AG08396 (cell line): ENCODE results near the gene MINDY4.

Experiments used
- DNase-seq: peaks from one replicate; pipeline ENCODE4 v3.0.0; 2012; ENCODE audit warnings: low spot score, mixed read lengths

MINDY4 gene

GRCh38 chr7:30917216-30917893, 146.1 kb downstream of the MINDY4 start:
- no peak for DNase-seq

- DNase-seq: no peak
These were observed 147.5 kb downstream of the MINDY4 start for GRCh38 chr7:30918676-30919075.

- DNase-seq: no peak
These were observed 148.9 kb downstream of the MINDY4 start for GRCh38 chr7:30920021-30920583.

GRCh38 chr7:30920584-30921539, 149.6 kb downstream of the MINDY4 start:
- DNase-seq: peak; percentile 67

- DNase-seq: no peak
These were observed 150.6 kb downstream of the MINDY4 start for GRCh38 chr7:30921540-30922401.

GRCh38 chr7:30922596-30922995, 151.4 kb downstream of the MINDY4 start:
- no peak for DNase-seq

- DNase-seq: no peak
These were observed 152.0 kb downstream of the MINDY4 start for GRCh38 chr7:30923009-30923773.

- no peak for DNase-seq
These were observed 152.7 kb downstream of the MINDY4 start for GRCh38 chr7:30923774-30924413.

- no peak for DNase-seq
These were observed 153.4 kb downstream of the MINDY4 start for GRCh38 chr7:30924624-30925023.

- DNase-seq: no peak
These were observed 153.9 kb downstream of the MINDY4 start for GRCh38 chr7:30925117-30925516.

GRCh38 chr7:30925913-30926312, 154.7 kb downstream of the MINDY4 start:
- no peak for DNase-seq

GRCh38 chr7:30926313-30926712, 155.1 kb downstream of the MINDY4 start:
- no peak for DNase-seq

- no peak for DNase-seq
These were observed 155.8 kb downstream of the MINDY4 start for GRCh38 chr7:30927040-30927439.

GRCh38 chr7:30927559-30927958, 156.3 kb downstream of the MINDY4 start:
- no peak for DNase-seq

- DNase-seq: peak; percentile 2
These were observed 157.1 kb downstream of the MINDY4 start for GRCh38 chr7:30928254-30928872.

- no peak for DNase-seq
These were observed 158.5 kb downstream of the MINDY4 start for GRCh38 chr7:30929686-30930085.

- no peak for DNase-seq
These were observed 159.4 kb downstream of the MINDY4 start for GRCh38 chr7:30930621-30931020.

- DNase-seq: peak; percentile 81
These were observed 160.1 kb downstream of the MINDY4 start for GRCh38 chr7:30931161-30931928.

- DNase-seq: no peak
These were observed 160.8 kb downstream of the MINDY4 start for GRCh38 chr7:30931929-30932540.
